Neural progenitor cell (in vitro differentiated cells): ENCODE measurements around the gene POU5F2. TPM values are rescaled to one million over a fixed set of nuclear protein-coding genes. Genes with fewer than 3 reads are reported as not detected.

Experiments
- DNase-seq: peaks from one replicate; pipeline ENCODE4 v3.0.0-alpha.2; 2016; ENCODE audit warnings: low spot score
- H2AFZ ChIP-seq: fragments of 200-600 bp; sonication (generic); replicated peaks from 2 replicates; pipeline ENCODE4 v1.6.1; 2016; ENCODE audit warnings: antibody characterized with exemption
- H3F3A ChIP-seq: fragments of 200-600 bp; sonication (generic); 2 replicates; pipeline ENCODE4 v1.6.1; 2016; ENCODE audit warnings: antibody characterized with exemption, low read depth
- H3K27ac ChIP-seq: fragments of 200-600 bp; sonication (generic); 2 replicates; pipeline ENCODE4 v1.5.1; 2016; ENCODE audit warnings: mild to moderate bottlenecking
- H3K27me3 ChIP-seq: fragments of 200-600 bp; sonication (generic); 2 replicates; pipeline ENCODE4 v1.6.1; 2016; ENCODE audit warnings: mild to moderate bottlenecking, moderate library complexity
- H3K36me3 ChIP-seq: fragments of 200-600 bp; sonication (generic); 2 replicates; pipeline ENCODE4 v1.5.1; 2016
- H3K4me1 ChIP-seq: fragments of 200-600 bp; sonication (generic); 2 replicates; pipeline ENCODE4 v1.6.1; 2016; ENCODE audit warnings: mixed run types
- H3K4me2 ChIP-seq: fragments of 200-600 bp; sonication (generic); 2 replicates; pipeline ENCODE4 v1.6.1; 2016
- H3K4me3 ChIP-seq: fragments of 200-600 bp; sonication (generic); 2 replicates; pipeline ENCODE4 v1.5.1; 2016
- H3K79me2 ChIP-seq: fragments of 200-600 bp; sonication (generic); 2 replicates; pipeline ENCODE4 v1.6.1; 2016; ENCODE audit warnings: low read depth
- H3K9ac ChIP-seq: fragments of 200-600 bp; sonication (generic); 2 replicates; pipeline ENCODE4 v1.6.1; 2016
- H3K9me3 ChIP-seq: fragments of 200-600 bp; sonication (generic); 2 replicates; pipeline ENCODE4 v1.5.1; 2016; ENCODE audit warnings: low read depth
- H4K20me1 ChIP-seq: fragments of 200-600 bp; sonication (generic); 2 replicates; pipeline ENCODE4 v1.6.1; 2016; ENCODE audit warnings: low read depth
- H3K27ac Mint-ChIP-seq: 3 replicates; pipeline ENCODE4 v1.8.0; 2021; ENCODE audit warnings: mixed read lengths
- H3K27me3 Mint-ChIP-seq: 2 replicates; pipeline ENCODE4 v1.8.0; 2022; ENCODE audit warnings: low read depth, mild to moderate bottlenecking, inconsistent platforms, moderate library complexity, mixed read lengths; ENCODE audit not compliant: insufficient read depth
- H3K36me3 Mint-ChIP-seq: 3 replicates; pipeline ENCODE4 v1.8.0; 2021; ENCODE audit warnings: mixed read lengths
- H3K4me1 Mint-ChIP-seq: 3 replicates; pipeline ENCODE4 v1.8.0; 2021; ENCODE audit warnings: mixed read lengths
- H3K4me3 Mint-ChIP-seq: 3 replicates; pipeline ENCODE4 v1.8.0; 2021; ENCODE audit warnings: mild to moderate bottlenecking, moderate library complexity, mixed read lengths
- H3K9me3 Mint-ChIP-seq: 3 replicates; pipeline ENCODE4 v1.8.0; 2020; ENCODE audit warnings: mixed read lengths
- CTCF ChIP-seq: fragments of 200-600 bp; sonication (generic); IDR thresholded peaks from 2 replicates; pipeline ENCODE4 v1.5.1; 2017; ENCODE audit warnings: antibody characterized with exemption, mild to moderate bottlenecking
- EZH2 ChIP-seq: fragments of 200-600 bp; sonication (generic); IDR thresholded peaks from 2 replicates; pipeline ENCODE4 v1.6.1; 2017; ENCODE audit warnings: antibody characterized with exemption, mild to moderate bottlenecking, moderate library complexity
- EZH2phosphoT487 ChIP-seq: fragments of 200-600 bp; sonication (generic); IDR thresholded peaks from 2 replicates; pipeline ENCODE4 v1.6.1; 2017; ENCODE audit warnings: antibody characterized with exemption
- total RNA-seq: library from RNA; depleted of rRNA; stranded (reverse); fragments of >200 nt; gene quantifications from 2 replicates; pipeline ENCODE4 v1.2.3, GENCODE V29; 2015; ENCODE audit warnings: low replicate concordance

Gene POU5F2
- total RNA-seq, 1 donor from 2014 or later: 1.0 TPM

GRCh38 chr5:93723005-93723404 lies 18.4 kb downstream of the POU5F2 start:
- Histone ChIP-seq H3K79me2 (no peaks in the 10 kb centered on the region), H3K4me3 (no peak overlapping the region), H3F3A (peaks cover 6% of the 10 kb centered on the region), H3K9me3 (no peaks in the 10 kb centered on the region), H3K4me1 (peaks cover 33% of the 10 kb centered on the region), H3K27me3 (no peaks in the 10 kb centered on the region), H2AFZ (no peak overlapping the region), H3K27ac (no peak overlapping the region), H3K9ac (no peak overlapping the region), H3K4me2 (no peak overlapping the region), H4K20me1 (no peaks in the 10 kb centered on the region), H3K36me3 (no peaks in the 10 kb centered on the region)
- H3K36me3 Mint-ChIP-seq: no peaks in the 10 kb centered on the region
- no peak overlapping the region for H3K27ac Mint-ChIP-seq
- H3K9me3 Mint-ChIP-seq: no peaks in the 10 kb centered on the region
- TF ChIP-seq EZH2 (no peak), EZH2phosphoT487 (no peak), CTCF (no peak)
- no peak for DNase-seq
- no peak overlapping the region for H3K4me3 Mint-ChIP-seq
- H3K27me3 Mint-ChIP-seq: no peaks in the 10 kb centered on the region
- peaks cover 41% of the 10 kb centered on the region for H3K4me1 Mint-ChIP-seq

- TF ChIP-seq EZH2 (no peak), CTCF (no peak), EZH2phosphoT487 (no peak)
Observed at GRCh38 chr5:93722588-93722987, 18.8 kb downstream of the POU5F2 start.

GRCh38 chr5:93721511-93721910 lies 19.9 kb downstream of the POU5F2 start:
- no peak overlapping the region for H2AFZ ChIP-seq

More at GRCh38 chr5:93722588-93722987, 18.8 kb downstream of the POU5F2 start:
- H3K9ac ChIP-seq: no peak overlapping the region
- H3K27me3 ChIP-seq: no peaks in the 10 kb centered on the region
- H3K27ac ChIP-seq: no peak overlapping the region
- Mint-ChIP-seq H3K27ac (no peak overlapping the region), H3K9me3 (no peaks in the 10 kb centered on the region), H3K36me3 (no peaks in the 10 kb centered on the region), H3K27me3 (no peaks in the 10 kb centered on the region), H3K4me3 (no peak overlapping the region), H3K4me1 (peaks cover 41% of the 10 kb centered on the region)
- no peak for DNase-seq
- H3K9me3 ChIP-seq: no peaks in the 10 kb centered on the region
- H2AFZ ChIP-seq: no peak overlapping the region
- H3K79me2 ChIP-seq: no peaks in the 10 kb centered on the region
- no peaks in the 10 kb centered on the region for H3K36me3 ChIP-seq
- H3F3A ChIP-seq: peaks cover 6% of the 10 kb centered on the region
- no peak overlapping the region for H3K4me3 ChIP-seq
- no peaks in the 10 kb centered on the region for H4K20me1 ChIP-seq
- H3K4me1 ChIP-seq: peaks cover 33% of the 10 kb centered on the region
- no peak overlapping the region for H3K4me2 ChIP-seq

More at GRCh38 chr5:93721511-93721910, 19.9 kb downstream of the POU5F2 start:
- H3K27ac Mint-ChIP-seq: no peak overlapping the region
- H3K9me3 ChIP-seq: no peaks in the 10 kb centered on the region
- no peaks in the 10 kb centered on the region for H4K20me1 ChIP-seq
- peaks cover 25% of the 10 kb centered on the region for H3K4me1 ChIP-seq
- no peaks in the 10 kb centered on the region for H3K36me3 ChIP-seq
- H3K4me3 ChIP-seq: no peak overlapping the region
- H3K4me1 Mint-ChIP-seq: peaks cover 40% of the 10 kb centered on the region
- H3F3A ChIP-seq: peaks cover 4% of the 10 kb centered on the region
- H3K27ac ChIP-seq: no peak overlapping the region
- H3K9me3 Mint-ChIP-seq: no peaks in the 10 kb centered on the region
- no peak overlapping the region for H3K4me2 ChIP-seq
- H3K9ac ChIP-seq: no peak overlapping the region
- H3K79me2 ChIP-seq: no peaks in the 10 kb centered on the region
- no peak overlapping the region for H3K4me3 Mint-ChIP-seq
- TF ChIP-seq EZH2phosphoT487 (no peak), CTCF (no peak), EZH2 (no peak)
- H3K36me3 Mint-ChIP-seq: no peaks in the 10 kb centered on the region
- H3K27me3 Mint-ChIP-seq: no peaks in the 10 kb centered on the region
- no peaks in the 10 kb centered on the region for H3K27me3 ChIP-seq
- DNase-seq: no peak
